OCI-LY1 (cell line): Measurements from ENCODE around the gene POLD3.
"Not testable (repeated sequence)": the region's sequence is repeated elsewhere in the genome, so short reads cannot be mapped to it uniquely, and the experiment has no call there.

Experiments used
- H2AFZ ChIP-seq: fragments of 200-600 bp; sonication (generic), shearing (Covaris generic); 2 replicates; pipeline ENCODE4 v1.6.0; 2014; ENCODE audit warnings: antibody characterized with exemption, mild to moderate bottlenecking, low read length
- H3F3A ChIP-seq: fragments of 200-600 bp; sonication (generic), shearing (Covaris generic); 2 replicates; pipeline ENCODE4 v1.6.0; 2014; ENCODE audit warnings: mild to moderate bottlenecking, antibody characterized with exemption, low read length, moderate library complexity; ENCODE audit not compliant: insufficient read depth
- H3K27ac ChIP-seq: fragments of 200-600 bp; sonication (generic); 2 replicates; pipeline ENCODE4 v1.5.1; 2014; ENCODE audit warnings: low read length, mixed run types, mild to moderate bottlenecking, low read depth; ENCODE audit not compliant: poor library complexity, severe bottlenecking
- H3K27me3 ChIP-seq: fragments of 200-600 bp; sonication (generic); 2 replicates; pipeline ENCODE4 v1.6.0; 2014; ENCODE audit warnings: antibody characterized with exemption, mild to moderate bottlenecking, low read length, moderate library complexity; ENCODE audit not compliant: insufficient read depth
- H3K36me3 ChIP-seq: fragments of 200-600 bp; sonication (generic); 2 replicates; pipeline ENCODE4 v1.6.1; 2014; ENCODE audit warnings: mild to moderate bottlenecking, antibody characterized with exemption, low read length, moderate library complexity, mixed read lengths; ENCODE audit not compliant: insufficient read depth
- H3K4me1 ChIP-seq: fragments of 200-600 bp; sonication (generic); 2 replicates; pipeline ENCODE4 v1.5.1; 2014; ENCODE audit warnings: mild to moderate bottlenecking, low read length, moderate library complexity; ENCODE audit not compliant: insufficient read depth, severe bottlenecking
- H3K4me2 ChIP-seq: fragments of 200-600 bp; sonication (generic), shearing (Covaris generic); 2 replicates; pipeline ENCODE4 v1.6.1; 2014; ENCODE audit warnings: low read length
- H3K4me3 ChIP-seq: fragments of 200-600 bp; sonication (generic); 2 replicates; pipeline ENCODE4 v1.5.1; 2014; ENCODE audit warnings: low read length, low read depth, mild to moderate bottlenecking, mixed read lengths; ENCODE audit not compliant: poor library complexity, severe bottlenecking
- H3K79me2 ChIP-seq: fragments of 200-600 bp; shearing (Covaris generic); 2 replicates; pipeline ENCODE4 v1.6.1; 2016; ENCODE audit warnings: mixed run types, low read length, mixed read lengths; ENCODE audit not compliant: insufficient read depth
- H3K9ac ChIP-seq: fragments of 200-600 bp; sonication (generic), shearing (Covaris generic); 2 replicates; pipeline ENCODE4 v1.6.1; 2014; ENCODE audit warnings: mild to moderate bottlenecking, low read length, mixed read lengths
- H3K9me2 ChIP-seq: fragments of 200-600 bp; sonication (generic), shearing (Covaris generic); 2 replicates; pipeline ENCODE4 v1.6.1; 2014; ENCODE audit warnings: low read depth, mild to moderate bottlenecking, low read length, mixed read lengths
- H3K9me3 ChIP-seq: fragments of 200-600 bp; shearing (Covaris generic); 2 replicates; pipeline ENCODE4 v1.6.1; 2014; ENCODE audit warnings: low read length, mixed read lengths
- H4K20me1 ChIP-seq: fragments of 200-600 bp; sonication (generic), shearing (Covaris generic); 2 replicates; pipeline ENCODE4 v1.6.0; 2016; ENCODE audit warnings: mild to moderate bottlenecking, low read length; ENCODE audit not compliant: insufficient read depth
- EZH2 ChIP-seq: fragments of 200-600 bp; sonication (generic), shearing (Covaris generic); IDR thresholded peaks from 2 replicates; pipeline ENCODE4 v1.8.0; 2017; ENCODE audit warnings: borderline replicate concordance, mixed run types, mild to moderate bottlenecking, antibody characterized with exemption, low read length, moderate library complexity, mixed read lengths
- TF ChIP-seq, protein P1 (sequence below): fragments of 200-600 bp; sonication (generic), shearing (Covaris generic); IDR thresholded peaks from 2 replicates; pipeline ENCODE4 v1.5.1; 2017; ENCODE audit warnings: mild to moderate bottlenecking, antibody characterized with exemption, low read length, moderate library complexity, mixed read lengths

POLD3 gene

DNA sequence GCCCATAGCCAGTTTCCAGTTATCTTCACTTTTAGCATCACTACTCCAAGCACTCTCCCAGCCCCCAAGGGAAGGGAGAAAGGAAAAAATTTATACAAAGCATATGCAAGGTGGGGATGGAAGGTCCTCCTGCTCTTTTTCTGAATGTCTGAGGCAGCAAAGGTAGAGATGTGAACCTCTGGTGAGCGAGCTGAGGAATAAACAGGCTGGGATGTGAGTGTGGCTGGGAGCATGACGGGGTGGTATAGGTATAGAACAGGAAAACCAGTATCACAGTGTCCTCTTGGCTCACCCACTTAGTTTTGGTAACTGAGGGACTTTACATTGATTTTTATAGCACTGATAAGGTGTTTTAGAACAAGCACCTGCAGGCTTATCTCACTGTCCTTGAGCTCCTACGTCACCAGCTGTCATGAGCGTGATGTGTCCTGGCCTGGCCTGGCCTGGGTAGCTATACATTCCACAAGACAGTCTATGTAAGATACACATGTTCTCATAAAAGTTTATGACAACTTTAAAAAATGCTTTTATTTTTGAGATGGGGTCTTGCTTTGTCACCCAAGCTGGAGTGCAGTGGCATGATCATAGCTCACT is 10.3 kb upstream of the POLD3 start:
- H3K4me1 ChIP-seq: no peaks in the 10 kb centered on the region
- no peaks in the 10 kb centered on the region for H3F3A ChIP-seq
- H3K4me2 ChIP-seq: no peak overlapping the region
- no peak overlapping the region for H2AFZ ChIP-seq
- no peaks in the 10 kb centered on the region for H3K79me2 ChIP-seq
- H3K9me2 ChIP-seq: no peaks in the 10 kb centered on the region
- no peaks in the 10 kb centered on the region for H3K36me3 ChIP-seq
- no peak overlapping the region for H3K9ac ChIP-seq
- TF ChIP-seq, protein P1, sequence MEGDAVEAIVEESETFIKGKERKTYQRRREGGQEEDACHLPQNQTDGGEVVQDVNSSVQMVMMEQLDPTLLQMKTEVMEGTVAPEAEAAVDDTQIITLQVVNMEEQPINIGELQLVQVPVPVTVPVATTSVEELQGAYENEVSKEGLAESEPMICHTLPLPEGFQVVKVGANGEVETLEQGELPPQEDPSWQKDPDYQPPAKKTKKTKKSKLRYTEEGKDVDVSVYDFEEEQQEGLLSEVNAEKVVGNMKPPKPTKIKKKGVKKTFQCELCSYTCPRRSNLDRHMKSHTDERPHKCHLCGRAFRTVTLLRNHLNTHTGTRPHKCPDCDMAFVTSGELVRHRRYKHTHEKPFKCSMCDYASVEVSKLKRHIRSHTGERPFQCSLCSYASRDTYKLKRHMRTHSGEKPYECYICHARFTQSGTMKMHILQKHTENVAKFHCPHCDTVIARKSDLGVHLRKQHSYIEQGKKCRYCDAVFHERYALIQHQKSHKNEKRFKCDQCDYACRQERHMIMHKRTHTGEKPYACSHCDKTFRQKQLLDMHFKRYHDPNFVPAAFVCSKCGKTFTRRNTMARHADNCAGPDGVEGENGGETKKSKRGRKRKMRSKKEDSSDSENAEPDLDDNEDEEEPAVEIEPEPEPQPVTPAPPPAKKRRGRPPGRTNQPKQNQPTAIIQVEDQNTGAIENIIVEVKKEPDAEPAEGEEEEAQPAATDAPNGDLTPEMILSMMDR: no peak
- no peak for TF ChIP-seq EZH2
- no peaks in the 10 kb centered on the region for H3K9me3 ChIP-seq
- H3K27ac ChIP-seq: no peak overlapping the region
- no peaks in the 10 kb centered on the region for H4K20me1 ChIP-seq
- H3K27me3 ChIP-seq: no peaks in the 10 kb centered on the region
- H3K4me3 ChIP-seq: no peak overlapping the region

DNA sequence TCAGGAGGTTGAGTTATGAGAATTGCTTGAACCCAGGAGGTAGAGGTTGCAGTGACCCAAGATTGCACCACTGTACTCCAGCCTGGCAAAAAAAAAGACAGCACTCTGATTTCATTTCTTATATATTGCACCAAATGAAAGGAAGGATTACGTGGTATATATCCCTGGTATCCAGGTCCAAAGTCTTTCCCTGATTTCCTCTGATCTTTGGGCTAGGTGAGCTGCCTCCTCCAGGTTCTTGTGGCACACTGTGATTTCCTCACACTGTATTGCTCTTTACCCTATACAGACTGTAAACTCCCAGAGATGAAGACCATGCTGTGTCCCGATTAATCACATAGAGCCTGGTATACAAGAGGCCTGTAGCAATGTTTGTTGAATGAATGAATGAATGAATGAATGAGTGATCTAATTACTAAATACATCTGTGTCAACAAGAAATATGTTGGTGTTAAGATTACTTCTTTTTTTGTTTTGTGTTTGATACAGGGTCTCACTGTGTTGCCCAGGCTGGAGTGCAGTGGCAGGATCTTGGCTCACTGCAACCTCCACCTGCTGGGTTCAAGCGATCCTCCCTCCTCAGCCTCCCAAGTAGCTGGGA is 9.3 kb upstream of the POLD3 start:
- Histone ChIP-seq H3K9ac (no peak overlapping the region), H3K9me3 (no peaks in the 10 kb centered on the region), H3K9me2 (no peaks in the 10 kb centered on the region), H3F3A (no peaks in the 10 kb centered on the region), H3K27ac (no peak overlapping the region), H3K27me3 (no peaks in the 10 kb centered on the region), H3K4me2 (no peak overlapping the region), H2AFZ (no peak overlapping the region), H4K20me1 (no peaks in the 10 kb centered on the region), H3K36me3 (no peaks in the 10 kb centered on the region), H3K79me2 (no peaks in the 10 kb centered on the region), H3K4me3 (no peak overlapping the region), H3K4me1 (no peaks in the 10 kb centered on the region)
- no peak for TF ChIP-seq EZH2
- TF ChIP-seq, protein P1: no peak

DNA sequence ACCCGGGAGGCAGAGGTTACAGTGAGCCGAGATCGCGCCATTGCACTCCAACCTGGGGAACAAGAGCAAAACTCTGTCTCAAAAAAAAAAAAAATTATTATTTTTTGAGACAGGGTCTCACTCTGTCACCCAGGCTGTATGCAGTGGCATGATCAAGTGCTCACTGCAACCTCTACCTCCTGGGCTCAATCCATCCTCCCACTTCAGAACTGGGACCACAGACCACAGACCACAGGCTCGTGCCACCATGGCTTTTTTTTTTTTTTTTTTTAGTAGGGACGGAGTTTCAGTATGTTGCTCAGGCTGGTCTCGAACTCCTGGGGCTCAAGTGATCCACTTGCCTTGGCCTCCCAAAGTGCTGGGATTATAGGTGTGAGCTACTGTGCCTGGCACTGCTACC is 1.9 kb upstream of the POLD3 start:
- not testable (repeated sequence) for H2AFZ ChIP-seq, H3K27ac ChIP-seq, H3K27me3 ChIP-seq, H3K9ac ChIP-seq, H3K9me3 ChIP-seq, H3F3A ChIP-seq, H4K20me1 ChIP-seq, H3K4me2 ChIP-seq, H3K9me2 ChIP-seq, H3K4me3 ChIP-seq
- peaks cover 18% of the 10 kb centered on the region for H3K4me1 ChIP-seq
- H3K36me3 ChIP-seq: peaks cover 17% of the 10 kb centered on the region
- peaks cover 16% of the 10 kb centered on the region for H3K79me2 ChIP-seq

DNA sequence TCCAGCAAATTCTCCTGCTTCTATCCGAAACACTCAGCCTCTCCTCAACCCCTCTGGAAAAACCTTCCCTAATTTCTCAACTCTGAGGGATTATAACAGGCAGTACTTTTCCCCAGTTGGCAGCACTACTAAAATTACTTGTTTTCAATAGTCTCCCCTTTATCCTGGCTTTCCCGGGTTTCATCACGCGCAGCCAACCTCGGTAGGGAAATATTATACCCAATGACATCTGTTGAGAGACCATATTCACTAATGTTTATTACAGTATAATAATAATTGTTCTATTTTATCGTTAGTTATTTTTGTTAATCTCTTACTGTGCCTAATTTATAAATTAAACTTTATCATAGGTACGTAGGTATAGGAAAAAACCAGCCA is 330 bp upstream of the POLD3 start:
- Histone ChIP-seq H2AFZ (peak overlapping the region; percentile 100), H3K79me2 (peaks cover 16% of the 10 kb centered on the region), H3K27ac (no peak overlapping the region), H3F3A (no peaks in the 10 kb centered on the region), H3K4me3 (peak overlapping the region; percentile 99), H3K36me3 (peaks cover 31% of the 10 kb centered on the region), H4K20me1 (no peaks in the 10 kb centered on the region), H3K27me3 (no peaks in the 10 kb centered on the region), H3K9me3 (no peaks in the 10 kb centered on the region), H3K4me2 (peak overlapping the region; percentile 93), H3K9me2 (no peaks in the 10 kb centered on the region), H3K4me1 (peaks cover 18% of the 10 kb centered on the region), H3K9ac (peak overlapping the region; percentile 49)
- no peak for TF ChIP-seq EZH2
- TF ChIP-seq, protein P1: no peak
